ENCODE results near the gene ASCL1. TPM values are rescaled to one million over a fixed set of nuclear protein-coding genes. Genes with fewer than 3 reads are reported as not detected.

ASCL1 gene
- total RNA-seq, 1 donor from 2014 or later: not detected

DNA sequence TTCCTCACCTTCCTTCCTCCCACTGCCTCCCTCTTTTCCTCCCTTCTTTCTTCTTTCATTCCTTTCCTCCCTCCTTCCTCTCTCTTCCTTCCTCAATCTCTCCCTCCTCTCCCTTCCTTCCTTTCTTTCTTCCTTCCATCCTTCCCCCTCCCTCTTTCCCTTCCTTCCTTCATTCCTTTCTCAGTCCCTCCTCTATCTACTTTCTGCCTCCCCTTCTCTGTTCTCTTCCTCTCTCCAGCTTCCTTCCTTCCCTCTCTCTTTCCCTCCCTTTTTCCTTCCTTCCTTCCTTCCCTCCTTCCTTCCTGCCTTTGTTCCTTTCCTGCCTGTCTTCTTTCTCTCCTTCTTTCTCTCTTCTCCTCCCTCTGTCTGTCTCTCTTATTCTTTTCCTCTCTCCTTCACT is 16.1 kb downstream of the ASCL1 start:
- ATAC-seq (no peak), DNase-seq (ENCODE audit: low spot score) (no peak)

DNA sequence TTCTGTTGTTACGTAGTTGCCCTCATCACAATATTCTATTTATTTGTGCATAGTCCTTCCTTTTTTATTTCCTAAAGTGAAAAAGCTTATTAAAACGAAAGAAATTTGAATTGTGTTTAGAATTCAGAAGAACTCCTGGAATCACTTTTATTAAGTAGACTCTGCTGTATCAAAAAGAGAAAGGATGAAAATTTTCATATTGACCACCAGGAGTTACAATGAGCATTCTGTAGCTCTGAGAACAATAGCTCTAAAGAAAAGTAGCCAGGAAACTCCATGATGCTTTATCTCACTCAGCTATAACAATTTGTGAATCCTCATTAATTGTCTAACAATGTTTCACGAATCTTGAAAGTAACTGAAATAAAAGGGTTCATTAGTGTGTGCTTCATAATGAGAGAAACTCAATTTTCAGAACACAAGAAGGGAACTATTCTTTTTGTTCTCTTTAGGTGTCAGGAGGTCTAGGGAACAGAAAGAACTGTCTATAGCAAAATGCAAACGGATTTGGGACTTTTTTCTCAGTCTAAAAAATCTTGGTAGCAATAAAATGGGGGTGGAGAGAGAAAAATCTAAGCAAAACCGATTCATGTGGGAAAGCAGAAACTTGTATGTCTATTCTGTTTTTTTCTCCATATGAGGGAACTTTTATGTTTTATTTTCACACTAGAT is 19.3 kb downstream of the ASCL1 start:
- no peak for ATAC-seq

DNA sequence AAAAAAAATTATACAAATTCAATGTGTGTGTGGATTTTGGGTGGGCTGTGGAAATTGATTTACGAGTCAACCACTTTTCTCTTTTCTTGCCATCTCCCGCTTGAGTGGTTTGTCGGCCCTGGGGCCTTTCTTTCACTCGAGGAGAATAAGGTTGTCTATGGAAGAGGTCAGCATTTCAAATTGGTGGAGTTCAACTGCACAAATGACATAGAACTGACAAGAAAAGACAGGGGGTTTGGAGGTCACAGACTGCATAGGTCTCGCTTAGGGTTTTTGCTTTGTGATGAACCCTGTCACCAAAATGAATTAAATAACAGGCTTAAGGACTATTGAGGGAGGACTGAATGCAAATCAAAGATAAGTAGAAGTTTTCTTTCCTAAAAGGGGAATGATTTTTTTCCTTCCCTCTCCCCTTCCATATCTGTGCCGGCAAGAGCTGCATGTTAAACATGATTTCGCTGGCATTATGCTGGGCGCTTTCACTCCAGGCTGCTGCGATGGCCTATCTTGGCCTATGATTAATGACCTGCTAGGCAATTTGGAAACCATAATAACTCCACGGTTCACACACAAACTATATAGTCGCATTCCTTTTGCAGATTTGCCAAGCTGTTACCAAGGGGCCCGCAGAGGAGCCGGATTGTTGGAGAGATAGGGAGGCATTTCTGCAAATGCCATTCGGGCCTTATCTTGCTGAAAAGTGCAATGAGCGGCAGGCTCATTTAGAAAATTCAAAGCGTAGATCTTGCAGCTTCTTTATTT is 20.7 kb downstream of the ASCL1 start:
- DNase-seq (ENCODE audit: low spot score) (no peak), ATAC-seq (no peak)

More for the DNA sequence above, 19.3 kb downstream of the ASCL1 start:
- no peak for DNase-seq (ENCODE audit: low spot score)

DNA sequence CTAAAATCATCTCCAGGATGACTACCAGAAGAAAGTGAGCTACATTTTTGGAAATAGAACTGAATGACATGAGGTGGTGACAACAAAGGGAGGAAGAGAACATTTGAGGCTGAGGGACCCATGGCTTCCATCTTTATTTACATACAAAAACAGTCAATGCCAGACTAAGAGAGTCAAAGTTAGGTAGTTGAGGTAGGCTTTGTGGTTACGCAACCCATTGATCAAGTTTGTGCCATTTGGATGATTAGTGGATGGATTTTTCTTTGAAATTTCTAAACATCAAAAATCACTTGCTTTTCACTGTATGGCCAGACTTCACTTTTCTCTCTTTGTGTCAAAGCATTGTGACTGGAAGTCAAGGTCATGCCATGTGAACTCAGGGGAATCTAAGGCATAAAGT is 22.9 kb downstream of the ASCL1 start:
- DNase-seq (ENCODE audit: low spot score) (no peak), ATAC-seq (no peak)

DNA sequence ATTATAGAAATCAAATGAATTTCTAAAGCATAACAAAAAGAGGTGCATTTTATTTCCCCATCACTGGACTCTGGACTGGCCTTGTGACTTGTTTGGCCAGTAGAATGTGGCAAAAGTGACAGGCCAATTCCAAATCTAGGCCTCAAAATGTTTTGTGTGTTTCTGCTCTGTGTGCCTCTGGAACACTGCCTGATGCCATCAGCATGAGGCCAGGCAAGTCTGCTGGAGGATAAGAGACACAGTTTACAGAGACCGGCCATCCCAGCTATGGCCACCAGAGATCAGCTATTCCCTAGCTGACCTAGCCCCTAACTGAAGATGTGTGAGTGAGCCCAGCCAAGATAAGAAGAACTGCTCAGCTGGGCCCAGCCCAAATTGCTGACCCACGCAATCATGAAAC is 32.9 kb downstream of the ASCL1 start:
- DNase-seq (ENCODE audit: low spot score): peak; percentile 69
- ATAC-seq: peak; percentile 98

DNA sequence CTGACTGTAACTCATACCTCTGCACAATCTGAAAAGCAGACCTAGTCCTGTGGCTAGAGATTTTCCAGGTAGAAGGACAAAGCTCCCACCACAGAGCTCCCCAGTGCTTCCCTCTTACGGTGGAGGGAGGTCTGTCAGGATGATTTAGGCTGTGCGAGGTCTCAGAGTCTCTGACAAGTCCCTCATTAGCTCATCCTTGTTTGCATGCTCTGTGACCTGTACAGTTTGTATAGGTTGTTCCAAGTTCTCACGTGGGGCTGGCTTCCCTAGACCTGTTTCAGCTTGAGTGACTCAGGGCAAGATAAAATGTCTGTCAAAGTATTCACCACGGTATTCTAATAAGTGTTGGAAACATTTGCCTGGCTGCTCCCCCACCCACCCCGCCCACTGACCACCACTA is 34.8 kb downstream of the ASCL1 start:
- no peak for DNase-seq (ENCODE audit: low spot score)

DNA sequence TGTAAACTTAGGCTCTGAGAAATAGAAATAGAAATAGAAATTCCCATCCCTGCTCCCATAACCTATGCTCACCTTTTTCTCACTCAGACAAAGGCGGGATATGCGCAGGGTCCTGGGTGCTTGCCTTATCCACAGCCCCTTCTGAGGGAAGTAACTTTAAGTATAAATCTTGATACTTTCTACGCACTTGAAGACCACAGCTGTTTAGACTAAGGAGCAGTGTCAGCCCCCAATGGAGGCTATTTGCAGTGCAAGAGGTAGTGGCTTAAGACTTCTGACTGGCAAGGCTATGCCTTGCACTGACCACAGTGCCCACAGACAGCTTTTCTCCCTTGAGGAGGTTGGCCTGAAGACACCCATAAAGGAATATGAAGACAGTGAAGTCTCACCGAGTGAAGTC is 35.2 kb downstream of the ASCL1 start:
- no peak for ATAC-seq

More for the DNA sequence above, 34.8 kb downstream of the ASCL1 start:
- ATAC-seq: no peak

DNA sequence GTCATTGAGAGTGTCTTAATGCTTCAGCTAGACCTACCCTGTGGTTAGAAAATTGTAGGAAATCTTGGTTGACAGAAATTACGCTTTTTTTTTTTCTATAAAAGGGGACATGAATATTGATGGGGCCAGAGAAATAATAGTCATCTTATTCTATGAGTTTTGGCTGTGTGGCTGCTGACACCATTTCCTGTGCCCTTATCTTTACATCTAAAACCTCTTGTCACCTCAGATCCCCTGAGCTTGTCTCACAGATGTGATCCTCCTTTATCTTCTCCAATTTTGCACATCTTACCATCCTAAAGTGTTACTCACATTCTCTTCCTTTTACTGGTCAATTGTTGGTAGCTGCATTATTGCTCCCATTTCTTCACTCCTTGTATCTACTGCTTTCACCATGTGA is 36.1 kb downstream of the ASCL1 start:
- DNase-seq (ENCODE audit: low spot score) (no peak), ATAC-seq (no peak)

More for the DNA sequence above, 35.2 kb downstream of the ASCL1 start:
- DNase-seq (ENCODE audit: low spot score): no peak

DNA sequence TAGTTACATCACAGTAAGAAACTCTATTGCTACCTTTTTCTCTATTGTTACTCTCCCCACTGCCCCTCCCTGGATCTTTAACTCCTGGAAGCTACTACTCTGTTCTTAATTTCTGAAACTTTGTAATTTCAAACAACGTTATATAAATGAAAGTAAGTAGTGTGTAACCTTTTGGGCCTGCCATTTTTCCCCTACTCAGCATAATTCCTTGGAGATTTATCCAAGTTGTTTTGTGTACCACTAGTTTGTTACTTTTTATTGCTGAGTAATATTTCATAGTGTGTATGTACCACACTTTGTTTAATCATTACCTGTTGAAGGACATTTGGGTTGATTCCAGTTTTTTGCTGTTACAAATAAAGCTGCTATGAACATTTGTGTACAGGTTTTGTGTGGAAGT is 37.9 kb downstream of the ASCL1 start:
- DNase-seq (ENCODE audit: low spot score): no peak
- no peak for ATAC-seq

Other genes starting within 250 kb of the ASCL1 start
- gene PAH, start 40.4 kb upstream of the ASCL1 start, total RNA-seq: 1,162 TPM

Measured in left lobe of liver (tissue), 2 donors.